ENCODE measurements around the gene CDC42. TPM values are rescaled to one million over a fixed set of nuclear protein-coding genes. Genes with fewer than 3 reads are reported as not detected.

CDC42 gene
- total and polyA plus RNA-seq, 2 of the 4 experiments (the other 2 are of a cell fraction) = 162 to 609 TPM

GRCh38 chr1:22096036-22096435, 43.5 kb downstream of the CDC42 start:
- no peak overlapping the region for H3K9ac ChIP-seq (ENCODE audit: low read depth, low read length)
- no peak overlapping the region for H2AFZ ChIP-seq (replicated peaks; ENCODE audit: low read length, poor library complexity)
- BruUV-seq (replicated peaks) = no TSS peak
- no peaks in the 10 kb centered on the region for H3K9me3 ChIP-seq (ENCODE audit: control insufficient read depth, insufficient read depth, low read length)
- no peaks in the 10 kb centered on the region for H3K27me3 ChIP-seq (ENCODE audit: control insufficient read depth, insufficient read depth, low read length)
- DNase-seq (peak; percentile 15), ATAC-seq (ENCODE audit: low read depth) (peak; percentile 36)
- H2BK15ac ChIP-seq (ENCODE audit: low read depth, low read length) = no peak overlapping the region
- H2AK5ac ChIP-seq (ENCODE audit: low read depth, low read length) = no peak overlapping the region
- peaks cover under 1% of the 10 kb centered on the region; the same call in 1 of the 2 replicates for H3K4me1 ChIP-seq (ENCODE audit: control insufficient read depth, insufficient read depth, low read length)
- H3K14ac ChIP-seq (replicated peaks; ENCODE audit: low read depth, low read length) = no peak overlapping the region
- no peak overlapping the region for H2BK20ac ChIP-seq (ENCODE audit: low read depth, low read length)
- H3K4me3 ChIP-seq (ENCODE audit: insufficient read depth, low read depth, low read length) = no peak overlapping the region
- intact Hi-C loops (cut with micrococcal nuclease) (no loop called here), in situ Hi-C loops (cut with MboI; ENCODE audit: low sequenced_read_pairs) (no loop called here), dilution Hi-C loops (cut with HindIII; ENCODE audit: low sequenced_read_pairs, unreplicated experiment) (no loop called here)
- H4K8ac ChIP-seq (ENCODE audit: low read depth in 2 of 2, low read length in 2 of 2) = no peak overlapping the region
- no peak overlapping the region for H3K56ac ChIP-seq (ENCODE audit: extremely low read depth, insufficient read depth, low read length)
- H3K9me1 ChIP-seq (ENCODE audit: insufficient read depth, low read length) = peaks cover 11% of the 10 kb centered on the region
- no peak overlapping the region for H3K18ac ChIP-seq (ENCODE audit: low read depth, low read length)
- TF ChIP-seq CHD1 (IDR thresholded peaks at IDR 0.05; ENCODE audit: low read depth, low read length) (no peak), RCOR1 (IDR thresholded peaks at IDR 0.05; ENCODE audit: insufficient replicate concordance, low read length) (no peak), BHLHE40 (IDR thresholded peaks at IDR 0.05; ENCODE audit: low read depth, low read length) (no peak), CTCF (conservative IDR thresholded peaks at IDR 0.05; ENCODE audit: low read depth, low read length) (no peak), CEBPB (IDR thresholded peaks at IDR 0.05; ENCODE audit: low read depth, low read length) (no peak), POLR2A (IDR thresholded peaks at IDR 0.05; ENCODE audit: low read depth, low read length) (no peak), FOS (IDR thresholded peaks at IDR 0.05; ENCODE audit: low read depth, low read length) (no peak), SMC3 (IDR thresholded peaks at IDR 0.05; ENCODE audit: low read depth, low read length) (no peak), NFE2L2 (IDR thresholded peaks at IDR 0.05; ENCODE audit: low read depth, low read length) (no peak), RAD21 (IDR thresholded peaks at IDR 0.05; ENCODE audit: low read length) (no peak), MXI1 (IDR thresholded peaks at IDR 0.05; ENCODE audit: borderline replicate concordance, low read depth, low read length) (no peak), RFX5 (IDR thresholded peaks at IDR 0.05; ENCODE audit: low read depth, low read length) (no peak)
- TF ChIP-seq, protein P1, sequence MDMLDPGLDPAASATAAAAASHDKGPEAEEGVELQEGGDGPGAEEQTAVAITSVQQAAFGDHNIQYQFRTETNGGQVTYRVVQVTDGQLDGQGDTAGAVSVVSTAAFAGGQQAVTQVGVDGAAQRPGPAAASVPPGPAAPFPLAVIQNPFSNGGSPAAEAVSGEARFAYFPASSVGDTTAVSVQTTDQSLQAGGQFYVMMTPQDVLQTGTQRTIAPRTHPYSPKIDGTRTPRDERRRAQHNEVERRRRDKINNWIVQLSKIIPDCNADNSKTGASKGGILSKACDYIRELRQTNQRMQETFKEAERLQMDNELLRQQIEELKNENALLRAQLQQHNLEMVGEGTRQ (IDR thresholded peaks at IDR 0.05; ENCODE audit: low read depth, low read length) = no peak
- no peak overlapping the region for H3K4ac ChIP-seq (ENCODE audit: low read depth, low read length)
- no CpG with 5 or more reads among the region's 5 CpGs for WGBS, 2 experiments (ENCODE audit: extremely low coverage in 2 of 2, insufficient read length in 1 of 2)
- no peak overlapping the region for H3K4me2 ChIP-seq (ENCODE audit: low read depth, low read length)
- POLR2A ChIA-PET (ENCODE audit: unreplicated experiment) = no interaction called here
- CTCF ChIA-PET = interaction anchor here (1.3 kb wide), 1 partner anchor 9 kb away, joined by 4 read pairs; no protein-coding TSS in a partner anchor
- H4K20me1 ChIP-seq (ENCODE audit: insufficient read depth, low read length) = peaks cover 83% of the 10 kb centered on the region
- H3K23ac ChIP-seq (ENCODE audit: low read depth, low read length) = no peak overlapping the region
- H3K79me1 ChIP-seq (ENCODE audit: low read depth in 1 of 2, low read length in 2 of 2) = peaks cover 47 to 77% of the 10 kb centered on the region in 2 experiments
- H2BK5ac ChIP-seq (ENCODE audit: low read depth, low read length, poor library complexity, severe bottlenecking) = no peak overlapping the region
- no peak overlapping the region for H2AK9ac ChIP-seq (replicated peaks; ENCODE audit: low read depth, low read length, poor library complexity)
- H3K27ac ChIP-seq (ENCODE audit: insufficient read depth, low read length) = no peak overlapping the region
- no peak overlapping the region for H4K91ac ChIP-seq (ENCODE audit: insufficient read depth, low read depth, low read length)
- H3K36me3 ChIP-seq (ENCODE audit: control insufficient read depth, insufficient read depth, low read length) = peaks cover 22% of the 10 kb centered on the region
- H4K5ac ChIP-seq (ENCODE audit: low read depth, low read length) = no peak overlapping the region
- no peak overlapping the region for H2BK120ac ChIP-seq (ENCODE audit: low read depth, low read length)

All from IMR-90 (cell line).